ENCODE measurements around the gene GOT1.

DNA sequence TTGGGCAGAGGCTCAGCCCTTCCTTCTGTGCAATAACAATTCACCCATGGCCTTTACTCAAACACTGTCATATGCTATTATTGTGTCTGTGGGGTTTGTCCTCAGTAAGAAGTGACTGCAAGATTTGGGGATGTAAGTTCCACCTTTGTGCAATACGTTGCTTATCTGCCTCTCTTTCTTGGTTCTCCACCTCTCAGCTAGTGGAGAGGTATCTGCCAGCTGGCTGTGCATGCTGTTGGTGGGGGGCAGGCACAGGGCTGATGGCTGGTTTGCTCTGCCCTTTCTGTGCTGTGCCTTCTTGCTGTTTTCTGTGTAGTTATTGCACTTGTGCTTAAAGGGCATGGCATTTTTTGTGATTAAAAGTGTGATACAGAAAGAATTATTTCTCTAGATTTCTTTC is 65.1 kb downstream of the GOT1 start:
- TF ChIP-seq, protein P1, sequence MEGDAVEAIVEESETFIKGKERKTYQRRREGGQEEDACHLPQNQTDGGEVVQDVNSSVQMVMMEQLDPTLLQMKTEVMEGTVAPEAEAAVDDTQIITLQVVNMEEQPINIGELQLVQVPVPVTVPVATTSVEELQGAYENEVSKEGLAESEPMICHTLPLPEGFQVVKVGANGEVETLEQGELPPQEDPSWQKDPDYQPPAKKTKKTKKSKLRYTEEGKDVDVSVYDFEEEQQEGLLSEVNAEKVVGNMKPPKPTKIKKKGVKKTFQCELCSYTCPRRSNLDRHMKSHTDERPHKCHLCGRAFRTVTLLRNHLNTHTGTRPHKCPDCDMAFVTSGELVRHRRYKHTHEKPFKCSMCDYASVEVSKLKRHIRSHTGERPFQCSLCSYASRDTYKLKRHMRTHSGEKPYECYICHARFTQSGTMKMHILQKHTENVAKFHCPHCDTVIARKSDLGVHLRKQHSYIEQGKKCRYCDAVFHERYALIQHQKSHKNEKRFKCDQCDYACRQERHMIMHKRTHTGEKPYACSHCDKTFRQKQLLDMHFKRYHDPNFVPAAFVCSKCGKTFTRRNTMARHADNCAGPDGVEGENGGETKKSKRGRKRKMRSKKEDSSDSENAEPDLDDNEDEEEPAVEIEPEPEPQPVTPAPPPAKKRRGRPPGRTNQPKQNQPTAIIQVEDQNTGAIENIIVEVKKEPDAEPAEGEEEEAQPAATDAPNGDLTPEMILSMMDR (IDR thresholded peaks at IDR 0.05; ENCODE audit: low read depth, low read length), result no peak
- TF ChIP-seq POLR2A (IDR thresholded peaks at IDR 0.05; ENCODE audit: extremely low read depth, insufficient read length) (no peak), MYC (IDR thresholded peaks at IDR 0.05; ENCODE audit: low read depth, low read length) (no peak)
